ENCODE measurements around the gene SNX2.
"Not testable (repeated sequence)": the region's sequence is repeated elsewhere in the genome, so short reads cannot be mapped to it uniquely, and the experiment has no call there.

Gene SNX2

GRCh38 chr5:122845229-122846050 is 70.6 kb downstream of the SNX2 start, which contains the start of gene SNX24:
Gene SNX24, plus strand, starts transcription at chr5:122845613. Its CDS starts 21 bp downstream, at chr5:122845634.
- DNase-seq = peak; percentile 75

- DNase-seq = no peak
Observed at GRCh38 chr5:122846051-122846550, 71.2 kb downstream of the SNX2 start.

- no peak for DNase-seq
Observed at GRCh38 chr5:122847687-122848081, 72.8 kb downstream of the SNX2 start.

DNA sequence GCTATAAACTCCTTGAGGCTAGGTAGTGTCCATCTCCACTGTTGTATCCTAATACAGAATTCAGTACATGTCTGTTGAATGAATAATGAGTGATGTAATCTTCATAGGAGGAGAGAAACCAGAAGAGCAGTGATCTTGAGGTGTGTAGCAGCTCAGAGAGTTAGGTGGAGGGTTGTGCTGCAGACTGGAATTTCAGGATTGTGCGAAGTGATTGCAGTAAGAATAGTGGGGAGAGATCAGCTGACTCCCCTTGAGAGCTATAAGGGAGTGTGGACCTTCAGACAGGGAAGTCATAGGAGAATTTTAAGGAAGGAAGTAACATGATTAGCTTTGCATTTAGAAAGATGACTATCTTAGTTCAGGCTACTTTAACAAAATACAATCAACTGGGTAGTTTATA is 74.9 kb downstream of the SNX2 start:
- DNase-seq = no peak

DNA sequence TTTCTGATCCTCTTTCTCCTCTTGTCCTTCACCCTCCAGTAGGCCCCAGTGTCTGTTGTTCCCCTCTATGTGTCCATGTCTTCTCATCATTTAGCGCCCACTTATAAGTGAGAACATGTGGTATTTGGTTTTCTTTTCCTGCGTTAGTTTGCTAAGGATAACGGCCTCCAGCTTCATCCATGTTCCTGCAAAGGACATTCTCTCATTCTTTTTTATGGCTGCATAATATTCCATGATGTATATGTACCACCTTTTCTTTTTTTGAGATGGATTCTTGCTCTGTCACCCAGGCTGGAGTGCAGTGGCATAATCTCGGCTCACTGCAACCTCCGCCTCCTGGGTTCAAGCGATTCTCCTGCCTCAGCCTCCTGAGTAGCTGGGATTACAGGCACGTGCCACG is 82.7 kb downstream of the SNX2 start:
- DNase-seq = not testable (repeated sequence)

DNA sequence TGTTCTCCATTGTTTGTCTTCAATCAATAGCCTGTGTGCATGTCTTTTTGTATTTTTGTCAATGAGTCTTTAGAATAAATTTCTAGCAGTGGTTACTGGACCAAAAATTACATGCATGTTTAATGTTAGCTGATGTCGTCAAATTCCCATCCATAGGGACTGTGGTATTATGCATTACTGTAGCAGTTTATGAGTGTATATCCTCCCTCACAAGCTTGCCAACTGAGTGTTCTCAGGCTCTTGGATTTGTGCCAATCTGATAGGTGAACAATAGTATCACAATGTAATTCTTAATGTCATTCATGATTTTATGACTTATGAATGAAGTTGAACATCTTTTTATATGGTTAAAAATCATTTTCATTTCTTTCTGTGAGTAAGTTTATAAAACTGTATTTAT is 83.6 kb downstream of the SNX2 start:
- DNase-seq = no peak

DNA sequence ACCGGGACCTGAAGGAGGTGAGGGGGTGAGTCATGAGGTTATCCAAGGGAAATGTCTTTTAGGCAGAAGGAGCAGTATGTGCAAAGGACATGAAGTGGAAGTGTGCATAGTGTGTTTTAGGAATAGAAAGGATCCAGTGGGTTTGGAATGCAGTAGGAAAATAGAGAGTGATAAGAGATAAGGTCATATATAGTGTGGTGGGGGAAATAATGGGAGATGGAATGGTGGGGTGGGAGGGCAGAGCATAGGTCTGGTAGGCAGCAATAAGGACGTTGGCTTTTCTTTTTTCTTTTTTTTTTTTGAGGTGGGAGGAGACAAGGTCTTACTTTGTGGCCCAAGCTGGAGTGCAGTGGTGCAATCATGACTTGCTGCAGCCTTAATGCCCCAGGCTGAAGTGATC is 88.4 kb downstream of the SNX2 start:
- no peak for DNase-seq

DNA sequence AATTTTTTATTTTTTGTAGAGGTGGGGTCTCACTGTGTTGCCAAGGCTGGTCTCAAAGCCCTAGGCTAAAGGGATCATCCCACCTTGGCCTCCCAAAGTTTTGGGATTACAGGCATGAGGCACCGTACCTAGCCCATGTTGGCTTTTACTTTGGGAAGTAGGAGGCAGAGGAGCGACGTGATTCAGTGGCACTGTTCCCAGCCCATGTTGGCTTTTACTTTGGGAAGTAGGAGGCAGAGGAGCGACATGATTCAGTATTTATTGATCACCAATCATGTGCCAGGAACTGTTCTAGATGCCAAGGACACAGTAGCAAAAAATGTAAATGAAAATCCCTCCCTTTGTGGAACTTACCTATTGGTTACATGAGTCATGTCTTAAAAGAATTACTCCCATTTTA is 88.8 kb downstream of the SNX2 start:
- no peak for DNase-seq

DNA sequence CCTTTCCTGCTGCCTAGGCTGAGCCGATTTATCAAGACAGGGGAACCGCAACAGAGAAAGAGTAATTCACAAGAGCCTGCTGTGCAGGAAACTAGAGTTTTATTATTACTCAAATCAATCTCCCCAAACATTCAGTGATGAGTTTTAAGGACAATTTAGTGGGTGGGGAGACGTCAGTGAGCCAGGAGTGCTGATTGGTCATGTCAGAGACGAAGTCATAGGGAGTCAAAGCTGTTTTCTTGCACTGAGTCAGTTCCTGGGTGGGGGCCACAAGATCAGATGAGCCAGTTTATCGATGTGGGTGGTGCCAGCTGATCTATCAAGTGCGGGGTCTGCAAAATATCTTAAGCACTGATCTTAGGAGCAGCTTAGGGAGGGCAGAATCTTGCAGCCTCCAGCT is 89.5 kb downstream of the SNX2 start:
- DNase-seq = peak; percentile 30

- DNase-seq = no peak
Observed at GRCh38 chr5:122864842-122865241, 90.0 kb downstream of the SNX2 start.

GRCh38 chr5:122870219-122870856 is 95.5 kb downstream of the SNX2 start:
- DNase-seq = no peak

- DNase-seq = no peak
Observed at GRCh38 chr5:122871661-122872060, 96.8 kb downstream of the SNX2 start.

DNA sequence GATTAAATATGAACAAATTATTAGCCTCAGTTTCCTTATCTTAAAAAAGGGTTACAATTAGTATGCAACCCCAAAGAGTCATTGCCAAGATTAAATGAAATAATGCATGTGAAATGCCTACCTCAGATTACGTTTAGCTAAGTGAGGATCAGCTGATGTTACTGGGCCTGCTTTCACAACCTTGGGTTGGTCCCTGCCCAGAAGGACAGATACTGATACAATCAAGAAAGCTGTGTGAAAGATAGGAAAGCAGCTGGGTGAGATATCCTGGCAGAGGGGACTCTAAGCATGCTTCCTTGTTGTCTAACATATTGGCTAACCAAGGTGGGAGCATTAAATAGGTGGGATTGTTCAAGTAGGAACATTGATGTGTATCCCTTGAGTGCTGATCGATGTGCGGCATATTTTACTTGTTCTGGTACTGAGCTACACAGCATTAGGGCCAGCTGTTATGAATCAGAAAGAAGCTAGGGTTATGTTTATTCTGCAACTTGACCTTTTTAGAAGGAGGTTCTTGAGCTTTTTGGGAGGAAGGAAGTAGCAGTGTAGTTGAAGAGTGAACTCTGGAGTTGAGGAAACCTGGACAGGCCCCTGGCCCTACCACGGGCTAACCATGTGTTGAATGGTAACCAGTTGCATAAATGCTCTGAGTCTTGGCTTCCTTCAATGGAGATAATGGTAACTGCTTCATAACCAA is 99.4 kb downstream of the SNX2 start:
- no peak for DNase-seq

GRCh38 chr5:122877518-122877917 is 102.6 kb downstream of the SNX2 start:
- DNase-seq = no peak

DNA sequence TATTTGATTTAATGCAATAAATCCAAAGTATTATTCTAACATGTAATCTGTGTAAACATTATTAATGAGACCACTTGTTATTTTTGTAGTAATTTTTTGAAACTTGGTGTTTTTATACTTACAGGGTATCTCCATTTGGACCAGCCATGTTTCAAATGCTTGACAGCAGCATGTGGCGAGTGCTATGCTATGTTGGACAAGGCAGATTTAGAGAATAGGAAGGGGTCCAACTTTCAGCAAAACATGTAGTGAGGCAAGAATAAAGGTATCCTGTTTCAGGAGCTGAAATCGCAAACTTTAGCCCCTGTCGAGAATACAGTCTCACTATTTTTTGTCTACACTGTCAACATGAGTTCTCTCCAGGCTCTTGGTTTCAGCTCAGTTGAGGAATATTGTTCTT is 104.2 kb downstream of the SNX2 start:
- DNase-seq = no peak
